ENCODE data around the gene ADARB1.

ADARB1 gene

DNA sequence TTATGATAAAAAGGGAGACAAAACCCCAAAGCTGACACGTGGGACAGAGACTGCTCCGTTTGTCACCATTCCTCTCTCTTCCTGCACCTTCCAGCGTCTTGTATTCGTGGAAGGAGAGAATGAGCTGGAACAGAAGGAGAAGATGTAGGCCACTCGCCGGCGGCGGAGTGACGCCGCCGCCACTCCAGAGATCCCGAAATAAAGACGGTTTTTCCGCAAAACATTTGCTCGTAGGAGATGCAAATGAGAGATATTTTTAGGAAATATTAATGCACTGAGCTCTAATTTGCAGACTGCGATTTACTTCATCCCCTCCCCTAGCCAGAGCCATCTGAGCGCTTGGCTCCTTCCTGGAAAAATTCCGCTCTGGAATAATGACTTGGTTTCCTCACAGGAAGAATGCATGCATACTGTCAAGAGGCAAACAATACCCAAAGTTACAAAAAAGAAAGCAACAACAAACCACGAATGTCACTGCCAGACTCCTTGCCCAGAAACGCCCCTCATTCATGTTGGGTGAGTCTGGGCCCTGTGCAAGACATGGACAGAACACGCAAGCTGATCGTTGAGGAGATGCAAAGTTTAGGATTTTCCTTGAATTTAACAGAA lies 18.0 kb upstream of the ADARB1 start:
- no peaks in the 10 kb centered on the region for H3K9me3 ChIP-seq (ENCODE audit: control insufficient read depth, low read length)
- no peak overlapping the region for H3K4me3 ChIP-seq (ENCODE audit: extremely low read depth, insufficient read depth, low read length, poor library complexity, severe bottlenecking)
- no peaks in the 10 kb centered on the region for H3K36me3 ChIP-seq (ENCODE audit: control insufficient read depth, insufficient read depth, low read length)
- WGBS, 2 experiments (ENCODE audit: insufficient coverage in 2 of 2) = 86 to 88% methylated on average over 17 to 18 of the region's 22 CpGs
- H3K4me1 ChIP-seq (ENCODE audit: control insufficient read depth, insufficient read depth, low read length, poor library complexity, severe bottlenecking) = peaks cover 10% of the 10 kb centered on the region
- no peak overlapping the region for H3K27ac ChIP-seq (ENCODE audit: low read depth, low read length, severe bottlenecking)

DNA sequence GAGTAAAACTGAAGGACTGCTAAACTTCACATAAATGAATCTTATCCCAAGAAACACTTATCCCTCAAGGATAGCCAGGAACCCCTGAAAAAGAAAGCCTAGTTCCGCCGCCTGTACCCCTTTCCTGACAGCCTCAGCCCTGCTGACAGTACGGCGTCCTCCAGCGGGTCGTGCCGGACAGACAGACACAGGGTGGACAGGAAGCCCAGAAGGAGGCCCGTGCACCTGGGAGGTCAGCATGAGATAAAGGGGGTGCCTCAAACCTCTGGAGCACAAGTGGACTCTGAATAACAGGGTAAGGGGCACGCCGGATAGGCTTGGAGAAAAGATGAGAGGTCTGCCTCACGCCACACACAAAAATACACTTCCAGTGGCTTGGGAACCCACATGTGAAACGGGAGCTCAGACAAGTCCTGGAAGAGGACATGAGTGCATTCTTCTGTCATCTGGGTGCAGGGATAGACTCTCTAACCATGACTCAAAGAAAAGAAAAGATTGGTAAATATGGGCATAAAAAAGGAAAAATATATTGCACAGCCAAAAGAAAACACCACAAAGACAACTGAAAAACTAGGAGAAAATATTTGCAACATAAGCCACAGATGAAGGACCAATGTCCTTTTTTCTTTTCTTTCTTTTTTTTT lies 17.3 kb upstream of the ADARB1 start:
- Histone ChIP-seq H3K9me3 (ENCODE audit: control insufficient read depth, low read length) (no peaks in the 10 kb centered on the region), H3K27ac (ENCODE audit: low read depth, low read length, severe bottlenecking) (no peak overlapping the region), H3K4me3 (ENCODE audit: extremely low read depth, insufficient read depth, low read length, poor library complexity, severe bottlenecking) (no peak overlapping the region), H3K36me3 (ENCODE audit: control insufficient read depth, insufficient read depth, low read length) (no peaks in the 10 kb centered on the region), H3K4me1 (ENCODE audit: control insufficient read depth, insufficient read depth, low read length, poor library complexity, severe bottlenecking) (peaks cover 9% of the 10 kb centered on the region)
- 97 to 98% methylated on average over 7 to 9 of the region's 12 CpGs for WGBS, 2 experiments (ENCODE audit: insufficient coverage in 2 of 2)

DNA sequence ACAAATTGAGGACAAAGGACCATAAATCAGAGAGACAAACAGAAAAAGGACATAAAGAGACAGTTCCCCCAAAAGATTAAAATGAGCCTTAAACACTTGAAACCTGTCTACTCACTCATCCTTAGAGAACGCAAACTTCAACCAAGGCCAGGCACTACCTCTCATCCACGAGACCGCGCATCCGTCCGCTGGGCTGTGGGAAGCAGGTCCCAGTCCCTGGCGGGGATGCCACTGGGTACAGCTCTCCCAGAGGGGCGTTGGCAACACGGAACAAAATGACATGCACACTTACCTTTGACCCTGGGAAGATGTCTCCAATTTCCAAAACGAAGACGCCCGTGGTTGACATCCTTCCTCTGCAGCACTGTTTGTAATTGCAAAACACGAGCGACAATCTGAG lies 16.5 kb upstream of the ADARB1 start:
- 92% methylated on average over 13 to 14 of the region's 14 CpGs for WGBS, 2 experiments (ENCODE audit: insufficient coverage in 2 of 2)
- Histone ChIP-seq H3K9me3 (ENCODE audit: control insufficient read depth, low read length) (no peaks in the 10 kb centered on the region), H3K4me1 (ENCODE audit: control insufficient read depth, insufficient read depth, low read length, poor library complexity, severe bottlenecking) (peaks cover 9% of the 10 kb centered on the region)

DNA sequence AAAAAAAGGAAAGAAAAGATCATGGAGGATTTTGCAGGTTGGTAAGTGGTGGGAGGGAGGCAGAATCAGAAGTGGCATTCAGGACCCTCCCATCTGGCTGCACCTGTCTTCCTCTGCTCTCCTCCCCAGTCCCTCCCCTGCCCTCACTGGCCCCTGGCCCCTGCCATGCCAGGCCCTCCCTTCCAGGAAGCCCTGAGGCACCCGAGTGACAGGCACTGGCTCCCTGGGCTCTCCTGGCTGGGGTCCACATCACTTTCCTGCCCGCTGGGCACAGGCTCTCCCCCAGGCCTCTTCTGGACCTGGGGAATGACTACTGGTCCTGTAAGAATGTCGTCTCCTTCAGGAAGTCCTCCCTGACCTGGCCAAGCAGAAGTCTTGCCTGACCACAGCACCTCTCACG lies 15.3 kb upstream of the ADARB1 start:
- Histone ChIP-seq H3K4me1 (ENCODE audit: control insufficient read depth, insufficient read depth, low read length, poor library complexity, severe bottlenecking) (peaks cover 11% of the 10 kb centered on the region), H3K4me3 (ENCODE audit: extremely low read depth, insufficient read depth, low read length, poor library complexity, severe bottlenecking) (no peak overlapping the region), H3K27ac (ENCODE audit: low read depth, low read length, severe bottlenecking) (no peak overlapping the region), H3K36me3 (ENCODE audit: control insufficient read depth, insufficient read depth, low read length) (no peaks in the 10 kb centered on the region), H3K9me3 (ENCODE audit: control insufficient read depth, low read length) (no peaks in the 10 kb centered on the region)
- 86 to 93% methylated on average over 4 of the region's 4 CpGs for WGBS, 2 experiments (ENCODE audit: insufficient coverage in 2 of 2)

More for the DNA sequence above, 16.5 kb upstream of the ADARB1 start:
- Histone ChIP-seq H3K36me3 (ENCODE audit: control insufficient read depth, insufficient read depth, low read length) (no peaks in the 10 kb centered on the region), H3K27ac (ENCODE audit: low read depth, low read length, severe bottlenecking) (no peak overlapping the region), H3K4me3 (ENCODE audit: extremely low read depth, insufficient read depth, low read length, poor library complexity, severe bottlenecking) (no peak overlapping the region)

DNA sequence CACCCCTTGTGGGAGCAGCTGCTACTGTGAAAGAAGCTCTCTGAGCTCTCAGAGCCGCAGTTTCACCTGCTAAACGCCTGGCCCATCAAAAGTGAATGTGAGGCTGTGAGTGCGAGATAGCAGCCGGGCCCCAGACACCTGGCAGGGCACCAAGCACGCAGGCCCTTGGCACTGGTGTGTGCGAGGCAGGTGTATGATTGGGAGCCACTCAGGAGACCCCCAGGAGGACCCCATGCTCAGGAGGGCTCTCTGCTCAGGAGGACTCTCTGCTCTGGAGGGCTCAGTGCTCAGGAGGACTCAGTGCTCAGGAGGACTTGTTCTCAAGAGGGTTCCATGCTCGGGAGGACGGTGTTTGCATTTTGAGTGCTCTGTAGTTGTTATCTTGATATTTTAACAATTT lies 14.3 kb upstream of the ADARB1 start:
- no peak overlapping the region for H3K27ac ChIP-seq (ENCODE audit: low read depth, low read length, severe bottlenecking)
- no peak overlapping the region for H3K4me3 ChIP-seq (ENCODE audit: extremely low read depth, insufficient read depth, low read length, poor library complexity, severe bottlenecking)
- H3K4me1 ChIP-seq (ENCODE audit: control insufficient read depth, insufficient read depth, low read length, poor library complexity, severe bottlenecking) = peaks cover 20% of the 10 kb centered on the region
- no peaks in the 10 kb centered on the region for H3K9me3 ChIP-seq (ENCODE audit: control insufficient read depth, low read length)
- no peaks in the 10 kb centered on the region for H3K36me3 ChIP-seq (ENCODE audit: control insufficient read depth, insufficient read depth, low read length)
- 94 to 98% methylated on average over 4 to 6 of the region's 8 CpGs for WGBS, 2 experiments (ENCODE audit: insufficient coverage in 2 of 2)

DNA sequence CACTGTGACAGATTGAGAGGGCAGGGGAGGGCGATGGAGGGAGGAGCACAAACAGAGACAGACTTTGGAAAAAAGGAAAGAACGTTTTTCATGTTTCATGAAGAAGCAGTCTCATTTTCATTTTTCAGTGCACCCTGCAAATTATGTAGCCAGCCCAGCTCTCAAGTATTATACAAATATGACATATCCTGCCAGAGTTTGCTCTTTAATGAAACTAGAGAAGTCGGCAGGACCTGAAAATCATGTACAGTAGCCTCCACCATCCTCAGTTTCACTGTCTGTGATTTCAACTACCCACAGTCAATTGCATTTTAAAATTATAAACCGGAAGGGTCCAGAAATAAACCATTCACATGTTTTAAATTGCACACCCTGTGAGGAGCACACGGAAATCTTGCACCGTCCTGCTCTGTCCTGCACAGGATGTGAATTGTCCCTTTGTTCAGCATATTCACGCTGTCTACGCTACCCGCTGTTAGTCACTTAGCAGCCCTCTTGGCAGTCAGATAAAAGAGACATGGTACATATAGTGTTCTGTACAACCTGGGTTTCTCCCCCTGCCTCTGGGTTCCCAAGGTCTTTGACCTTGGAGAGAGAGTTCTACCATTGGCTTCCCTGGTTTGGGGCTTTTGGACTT lies 13.6 kb upstream of the ADARB1 start:
- Histone ChIP-seq H3K9me3 (ENCODE audit: control insufficient read depth, low read length) (no peaks in the 10 kb centered on the region), H3K4me3 (ENCODE audit: extremely low read depth, insufficient read depth, low read length, poor library complexity, severe bottlenecking) (no peak overlapping the region), H3K4me1 (ENCODE audit: control insufficient read depth, insufficient read depth, low read length, poor library complexity, severe bottlenecking) (peaks cover 22% of the 10 kb centered on the region), H3K36me3 (ENCODE audit: control insufficient read depth, insufficient read depth, low read length) (no peaks in the 10 kb centered on the region), H3K27ac (ENCODE audit: low read depth, low read length, severe bottlenecking) (no peak overlapping the region)
- 96 to 97% methylated on average over 7 to 8 of the region's 9 CpGs for WGBS, 2 experiments (ENCODE audit: insufficient coverage in 2 of 2)

DNA sequence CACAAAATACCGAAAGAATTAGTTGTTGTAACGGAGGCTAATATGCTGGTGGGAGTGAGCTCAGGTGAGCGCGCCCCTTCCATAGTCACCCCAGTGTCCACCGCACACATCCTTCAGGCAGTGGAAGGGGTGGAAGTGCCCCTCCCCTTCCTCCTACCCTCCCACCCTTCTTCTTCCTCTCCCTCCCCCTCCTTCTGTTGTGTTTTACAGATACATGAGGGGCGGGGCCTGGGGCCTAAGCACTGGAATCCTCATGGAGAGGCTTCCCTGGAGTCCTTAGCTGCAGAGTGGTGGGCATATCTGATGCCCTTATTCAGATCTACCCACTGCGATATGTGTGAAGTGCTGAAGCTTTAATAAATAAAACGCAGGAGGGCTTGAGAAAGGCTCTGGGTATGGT lies 10.3 kb upstream of the ADARB1 start:
- H3K27ac ChIP-seq (ENCODE audit: low read depth, low read length, severe bottlenecking) = no peak overlapping the region
- H3K4me1 ChIP-seq (ENCODE audit: control insufficient read depth, insufficient read depth, low read length, poor library complexity, severe bottlenecking) = peaks cover 20% of the 10 kb centered on the region
- WGBS, 2 experiments (ENCODE audit: insufficient coverage in 2 of 2) = 82 to 83% methylated on average over 2 to 5 of the region's 8 CpGs
- H3K36me3 ChIP-seq (ENCODE audit: control insufficient read depth, insufficient read depth, low read length) = no peaks in the 10 kb centered on the region
- H3K9me3 ChIP-seq (ENCODE audit: control insufficient read depth, low read length) = no peaks in the 10 kb centered on the region
- no peak overlapping the region for H3K4me3 ChIP-seq (ENCODE audit: extremely low read depth, insufficient read depth, low read length, poor library complexity, severe bottlenecking)

DNA sequence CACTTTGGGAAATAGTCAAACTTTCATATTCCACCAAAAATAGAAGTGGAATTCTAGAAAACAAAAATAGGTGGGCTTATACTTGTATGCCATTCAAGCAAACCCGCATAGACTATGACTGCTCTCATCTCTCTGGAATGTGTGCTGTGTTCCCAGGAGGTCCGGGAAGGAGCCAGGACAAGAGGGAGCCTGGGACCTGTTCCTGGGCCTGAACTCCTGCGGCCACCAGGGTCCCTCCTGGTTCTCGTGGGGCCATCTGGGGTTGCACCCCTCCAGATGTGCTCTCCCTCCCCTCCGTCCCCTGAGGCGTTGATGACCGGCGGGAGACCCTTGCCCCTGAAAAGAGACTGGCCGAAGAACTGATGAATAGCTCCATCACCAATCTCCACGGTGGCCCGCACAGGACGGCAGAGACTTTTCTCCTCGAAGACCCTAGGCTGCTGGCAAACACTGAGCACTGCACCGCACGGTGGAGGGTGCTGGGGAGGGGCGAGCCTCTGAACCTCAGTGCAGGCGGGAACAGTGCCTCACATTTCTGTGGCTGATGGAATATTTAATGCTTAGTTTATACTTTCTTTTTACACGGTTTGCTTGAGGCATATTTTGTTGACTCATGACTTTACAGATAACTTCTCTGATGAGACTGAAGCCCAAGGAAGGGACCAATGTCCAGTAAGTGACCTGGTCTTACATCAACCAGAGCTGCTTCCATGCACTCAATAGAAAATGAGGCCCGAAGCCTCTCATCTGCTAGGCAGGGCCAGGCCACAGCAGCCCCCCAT lies 9.6 kb upstream of the ADARB1 start:
- Histone ChIP-seq H3K9me3 (ENCODE audit: control insufficient read depth, low read length) (no peaks in the 10 kb centered on the region), H3K4me3 (ENCODE audit: extremely low read depth, insufficient read depth, low read length, poor library complexity, severe bottlenecking) (no peak overlapping the region), H3K27ac (ENCODE audit: low read depth, low read length, severe bottlenecking) (no peak overlapping the region), H3K36me3 (ENCODE audit: control insufficient read depth, insufficient read depth, low read length) (no peaks in the 10 kb centered on the region), H3K4me1 (ENCODE audit: control insufficient read depth, insufficient read depth, low read length, poor library complexity, severe bottlenecking) (peaks cover 27% of the 10 kb centered on the region)
- 83 to 86% methylated on average over 10 to 13 of the region's 19 CpGs for WGBS, 2 experiments (ENCODE audit: insufficient coverage in 2 of 2)

DNA sequence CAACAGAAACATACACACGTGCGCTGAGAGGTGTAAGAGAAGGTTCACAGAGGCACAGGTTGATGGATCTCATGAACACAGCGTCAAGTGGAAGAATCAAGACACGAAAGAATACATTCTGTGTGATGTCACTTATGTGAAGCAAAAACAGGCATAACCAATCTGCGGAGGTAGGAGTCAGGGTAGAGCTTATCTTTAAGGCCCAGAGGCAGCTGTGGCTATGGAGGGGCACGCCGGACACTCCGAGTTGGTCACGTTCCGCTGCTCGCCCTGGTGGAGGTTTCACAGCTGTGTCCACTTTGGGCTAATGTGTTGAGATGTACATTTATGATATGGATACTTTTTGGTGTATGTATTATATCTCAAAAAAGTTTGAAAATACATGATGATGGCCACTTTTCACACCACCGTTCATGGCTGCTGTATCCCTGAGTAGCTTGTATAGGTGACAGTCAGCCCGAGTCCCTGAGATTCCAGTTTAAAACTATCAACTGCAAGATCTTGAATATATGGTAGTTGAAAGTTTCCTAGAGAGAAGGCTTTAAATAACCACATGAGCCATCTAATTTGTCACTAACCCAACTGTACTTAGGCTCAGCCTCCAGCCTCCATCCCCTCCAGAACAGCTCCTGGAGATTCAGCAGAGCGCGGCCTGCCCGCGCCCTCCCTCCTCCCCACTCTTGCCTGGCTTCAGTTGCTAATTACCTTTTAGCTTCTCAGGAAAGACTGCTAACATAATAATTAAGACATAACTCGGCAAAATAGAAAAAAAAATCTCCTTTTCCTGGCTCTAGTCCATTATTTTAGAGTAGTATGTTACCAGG lies 6.7 kb upstream of the ADARB1 start:
- Histone ChIP-seq H3K4me3 (ENCODE audit: extremely low read depth, insufficient read depth, low read length, poor library complexity, severe bottlenecking) (no peak overlapping the region), H3K36me3 (ENCODE audit: control insufficient read depth, insufficient read depth, low read length) (no peaks in the 10 kb centered on the region), H3K27ac (ENCODE audit: low read depth, low read length, severe bottlenecking) (no peak overlapping the region), H3K9me3 (ENCODE audit: control insufficient read depth, low read length) (no peaks in the 10 kb centered on the region), H3K4me1 (ENCODE audit: control insufficient read depth, insufficient read depth, low read length, poor library complexity, severe bottlenecking) (peaks cover 30% of the 10 kb centered on the region)
- WGBS, 2 experiments (ENCODE audit: insufficient coverage in 2 of 2) = 97 to 98% methylated on average over 15 of the region's 18 CpGs

DNA sequence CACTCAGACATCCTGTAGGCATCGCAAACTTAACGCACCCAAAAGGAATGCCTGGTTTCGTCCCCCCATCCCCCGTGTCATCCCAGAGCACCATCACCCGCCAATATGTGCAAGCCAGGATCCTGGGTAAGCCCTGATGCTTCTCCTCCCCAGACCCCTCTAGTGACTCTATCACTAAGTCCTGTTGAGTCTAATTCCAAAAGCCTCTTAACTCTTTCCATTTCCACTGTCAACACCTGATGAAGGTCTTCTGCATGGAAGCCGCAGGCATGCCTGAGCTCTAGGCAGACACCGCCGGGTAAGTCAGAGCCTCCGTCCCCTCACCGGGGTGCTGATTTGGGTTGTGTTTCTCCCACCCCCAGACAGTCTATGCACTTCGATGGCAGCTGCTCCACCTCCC lies 5.3 kb upstream of the ADARB1 start:
- 90 to 95% methylated on average over 7 to 11 of the region's 11 CpGs for WGBS, 2 experiments (ENCODE audit: insufficient coverage in 2 of 2)
- Histone ChIP-seq H3K4me3 (ENCODE audit: extremely low read depth, insufficient read depth, low read length, poor library complexity, severe bottlenecking) (no peak overlapping the region), H3K4me1 (ENCODE audit: control insufficient read depth, insufficient read depth, low read length, poor library complexity, severe bottlenecking) (peaks cover 37% of the 10 kb centered on the region), H3K27ac (ENCODE audit: low read depth, low read length, severe bottlenecking) (no peak overlapping the region), H3K36me3 (ENCODE audit: control insufficient read depth, insufficient read depth, low read length) (no peaks in the 10 kb centered on the region), H3K9me3 (ENCODE audit: control insufficient read depth, low read length) (no peaks in the 10 kb centered on the region)

Measured in mesodermal cell (in vitro differentiated cells).